H1 (cell line): ENCODE measurements around the gene MACIR. TPM values are rescaled to one million over a fixed set of nuclear protein-coding genes. Genes with fewer than 3 reads are reported as not detected.

Source experiments
- CTCF ChIA-PET: fragments of 300-600 bp; sonication (Branson Sonifier 250); formaldehyde crosslinking; loops from one replicate; lab custom pipeline; 2021; ENCODE audit not compliant: partially characterized antibody; lab: Charles Lee
- POLR2A ChIA-PET: fragments of 300-600 bp; sonication (Branson Sonifier 250); formaldehyde crosslinking; loops from one replicate; lab custom pipeline; 2021; ENCODE audit warnings: inconsistent platforms; ENCODE audit not compliant: partially characterized antibody; lab: Charles Lee
- DNase-seq, 2 experiments: peaks; one replicate each; pipeline versions ENCODE4 v3.0.0 to v3.0.0-alpha.2; 2010 to 2022; ENCODE audit warnings: low spot score in 2 of 2, low read depth in 1 of 2, mixed read lengths in 1 of 2
- FAIRE-seq: peaks from 2 replicates; lab custom pipeline; 2011; peaks lifted over from hg19 to GRCh38; lab: Jason Lieb, UNC
- H2AFZ ChIP-seq: 2 replicates; pipeline ENCODE4 v1.8.1; 2012; ENCODE audit warnings: low read length, inconsistent platforms
- H2AK5ac ChIP-seq: 2 replicates; pipeline ENCODE4 v1.6.1; 2013; ENCODE audit warnings: low read depth, low read length
- H2BK120ac ChIP-seq: replicated peaks from 2 replicates; pipeline ENCODE3; 2013; ENCODE audit warnings: low read depth, low read length, inconsistent platforms
- H2BK12ac ChIP-seq: 2 replicates; pipeline ENCODE4 v1.6.1; 2013; ENCODE audit warnings: low read depth, low read length
- H2BK15ac ChIP-seq: 2 replicates; pipeline ENCODE4 v1.6.1; 2013; ENCODE audit warnings: low read length
- H2BK20ac ChIP-seq: 2 replicates; pipeline ENCODE4 v1.6.1; 2013; ENCODE audit warnings: low read length
- H2BK5ac ChIP-seq: 2 replicates; pipeline ENCODE4 v1.6.1; 2013; ENCODE audit warnings: low read depth, low read length
- H3K14ac ChIP-seq: 2 replicates; pipeline ENCODE4 v1.6.1; 2013; ENCODE audit warnings: inconsistent platforms; ENCODE audit not compliant: insufficient read length
- H3K18ac ChIP-seq: 2 replicates; pipeline ENCODE4 v1.6.1; 2013; ENCODE audit warnings: low read length; ENCODE audit errors: extremely low read depth
- H3K23ac ChIP-seq: 2 replicates; pipeline ENCODE4 v1.6.1; 2013; ENCODE audit warnings: inconsistent platforms; ENCODE audit not compliant: insufficient read length
- H3K23me2 ChIP-seq: 2 replicates; pipeline ENCODE4 v1.6.1; 2013; ENCODE audit warnings: low read depth, low read length
- H3K27ac ChIP-seq: 2 replicates; pipeline ENCODE4 v1.6.1; 2011; ENCODE audit warnings: low read depth, low read length, inconsistent platforms
- H3K27me3 ChIP-seq, 4 experiments: replicated peaks in 1 of 4; 1 replicate in 1 of 4; 2 replicates in 3 of 4; pipeline versions ENCODE4 v1.6.1 to v1.8.1; 2011 to 2013; ENCODE audit warnings: low read length in 3 of 4, mild to moderate bottlenecking in 3 of 4, inconsistent platforms in 2 of 4, mixed read lengths in 2 of 4, moderate library complexity in 1 of 4; ENCODE audit not compliant: control insufficient read depth in 3 of 4, insufficient read depth in 3 of 4; ENCODE audit errors: extremely low read depth in 1 of 4
- H3K36me3 ChIP-seq, 4 experiments: 2 replicates each; pipeline versions ENCODE4 v1.6.1 to v1.8.1; 2011 to 2013; ENCODE audit warnings: mild to moderate bottlenecking in 4 of 4, low read length in 3 of 4, moderate library complexity in 2 of 4, control low read depth in 1 of 4, inconsistent platforms in 1 of 4; ENCODE audit not compliant: insufficient read depth in 4 of 4, control insufficient read depth in 2 of 4
- H3K4ac ChIP-seq: replicated peaks from 2 replicates; pipeline ENCODE3; 2013; ENCODE audit warnings: low read length, low read depth, mixed read lengths, inconsistent platforms; ENCODE audit not compliant: insufficient read length
- H3K4me1 ChIP-seq, 4 experiments: replicated peaks in 1 of 4; 1 replicate in 1 of 4; 2 replicates in 3 of 4; pipeline versions ENCODE4 v1.6.1 to v1.8.1; 2011 to 2013; ENCODE audit warnings: low read length in 3 of 4, inconsistent platforms in 2 of 4, mixed read lengths in 1 of 4; ENCODE audit not compliant: insufficient read depth in 4 of 4, control insufficient read depth in 3 of 4
- H3K4me2 ChIP-seq, 2 experiments: 2 replicates each; pipeline versions ENCODE4 v1.6.1 to v1.8.1; 2011 to 2013; ENCODE audit warnings: low read depth in 2 of 2, low read length in 2 of 2, control low read depth in 1 of 2, inconsistent platforms in 1 of 2, mild to moderate bottlenecking in 1 of 2; ENCODE audit not compliant: insufficient read depth in 1 of 2
- H3K4me3 ChIP-seq, 4 experiments: fragments of 200-600, 300-600 bp in 1 of 4; sonication (generic), shearing (Covaris generic), sonication (Bioruptor Twin) in 1 of 4; 2 replicates each; pipeline versions ENCODE4 v1.5.1 to v1.8.1; 2011 to 2016; ENCODE audit warnings: low read length in 4 of 4, low read depth in 3 of 4, control low read depth in 2 of 4, inconsistent platforms in 2 of 4, mild to moderate bottlenecking in 2 of 4, mixed read lengths in 1 of 4, moderate library complexity in 1 of 4; ENCODE audit not compliant: insufficient read depth in 2 of 4; ENCODE audit errors: extremely low read depth in 1 of 4
- H3K56ac ChIP-seq: replicated peaks from 2 replicates; pipeline ENCODE3; 2013; ENCODE audit warnings: low read depth, mild to moderate bottlenecking, mixed read lengths, low read length, inconsistent platforms; ENCODE audit not compliant: insufficient read length
- H3K79me1 ChIP-seq: 2 replicates; pipeline ENCODE4 v1.6.1; 2013; ENCODE audit warnings: low read depth, low read length, control low read depth
- H3K79me2 ChIP-seq, 2 experiments: 2 replicates each; pipeline versions ENCODE4 v1.6.1 to v1.8.1; 2012 to 2013; ENCODE audit warnings: low read length in 2 of 2, mild to moderate bottlenecking in 2 of 2, inconsistent platforms in 1 of 2; ENCODE audit not compliant: insufficient read depth in 2 of 2, control insufficient read depth in 1 of 2
- H3K9ac ChIP-seq, 4 experiments: replicated peaks in 1 of 4; 1 replicate in 1 of 4; 2 replicates in 3 of 4; pipeline versions ENCODE4 v1.6.1 to v1.8.1; 2011 to 2013; ENCODE audit warnings: low read depth in 3 of 4, low read length in 3 of 4, control low read depth in 2 of 4, mild to moderate bottlenecking in 2 of 4, moderate library complexity in 2 of 4, inconsistent platforms in 1 of 4; ENCODE audit errors: extremely low read depth in 1 of 4
- H3K9me3 ChIP-seq, 2 experiments: 2 replicates each; pipeline versions ENCODE4 v1.6.1 to v1.8.1; 2012 to 2013; ENCODE audit warnings: mild to moderate bottlenecking in 2 of 2, moderate library complexity in 2 of 2, control low read depth in 1 of 2, inconsistent platforms in 1 of 2, low read depth in 1 of 2, low read length in 1 of 2, mixed read lengths in 1 of 2; ENCODE audit not compliant: insufficient read depth in 2 of 2
- H4K20me1 ChIP-seq, 2 experiments: replicated peaks in 1 of 2; 2 replicates each; pipeline versions ENCODE3 to v1.8.1; 2011 to 2013; ENCODE audit warnings: inconsistent platforms in 2 of 2, low read length in 2 of 2, mild to moderate bottlenecking in 1 of 2; ENCODE audit not compliant: insufficient read depth in 2 of 2, control insufficient read depth in 1 of 2
- H4K5ac ChIP-seq: 2 replicates; pipeline ENCODE4 v1.6.1; 2013; ENCODE audit warnings: low read length, low read depth, mixed read lengths, inconsistent platforms; ENCODE audit not compliant: insufficient read length
- H4K8ac ChIP-seq: 2 replicates; pipeline ENCODE4 v1.8.0; 2013; ENCODE audit warnings: mild to moderate bottlenecking, moderate library complexity, low read length, inconsistent platforms; ENCODE audit not compliant: insufficient read depth; ENCODE audit errors: extremely low read depth
- H4K91ac ChIP-seq: replicated peaks from 2 replicates; pipeline ENCODE3; 2013; ENCODE audit warnings: low read length, mixed read lengths, inconsistent platforms; ENCODE audit not compliant: insufficient read length
- FOSL1 ChIP-seq: IDR thresholded peaks from 2 replicates; pipeline ENCODE4 v1.6.1; 2011; ENCODE audit warnings: mild to moderate bottlenecking, low read depth, low read length, moderate library complexity; ENCODE audit not compliant: insufficient read depth
- WGBS, 2 experiments: shearing (Covaris generic) in 1 of 2; methylation state at CpG; one replicate each; pipeline versions ENCODE4 v1.1.6 to v1.1.7; 2013 to 2015; ENCODE audit warnings: low lambda C conversion rate in 2 of 2, mixed read lengths in 2 of 2, inconsistent platforms in 1 of 2, low coverage in 1 of 2, missing lambda C conversion rate in 1 of 2; ENCODE audit not compliant: insufficient replicate concordance in 2 of 2, insufficient coverage in 1 of 2, insufficient read length in 1 of 2; ENCODE audit errors: extremely low coverage in 1 of 2, missing lambda C conversion rate in 1 of 2; 5-methylcytosine and 5-hydroxymethylcytosine counted together
- polyA plus RNA-seq, 7 experiments: library from polyadenylated mRNA; depleted of rRNA in 3 of 7; stranded (reverse) in 5 of 7; unstranded in 2 of 7; fragments of >200 nt in 5 of 7; fragments of 200-250 nt in 2 of 7; gene quantifications; 1 replicate in 5 of 7; 2 replicates in 1 of 7; 4 replicates in 1 of 7; pipeline versions ENCODE4 v1.2.1 to v1.2.3, GENCODE V29; 2011 to 2013; ENCODE audit warnings: missing spikeins in 2 of 7, mixed read lengths in 2 of 7
- total RNA-seq: library from RNA; stranded (reverse); fragmentation: NEBNext Ultra II Directional; extraction: Animal tissue kit (Norgen Biotek cat#: 25700); gene quantifications from 2 replicates; pipeline ENCODE4 v1.2.1, GENCODE V29; 2021

MACIR gene
- total and polyA plus RNA-seq, 2 of the 8 experiments (the other 6 are each of a cell fraction or from before 2014, with no cell fraction given), result 8.0 to 19.2 TPM

GRCh38 chr5:103259705-103260355 is 1.3 kb downstream of the MACIR start:
- no peak overlapping the region for H4K91ac ChIP-seq
- peaks cover 0 to 6% (median 0%) of the 10 kb centered on the region in 4 experiments; a peak in 1 of 7 replicates for H3K4me1 ChIP-seq
- H2BK5ac ChIP-seq, result peak overlapping the region; percentile 38; the same call in 1 of the 2 replicates
- peak overlapping the region; percentile 78; the same call in 1 of the 2 replicates for H3K27ac ChIP-seq
- POLR2A ChIA-PET, result interaction anchor here (0.6 to 2.4 kb wide), 8 partner anchors 9 to 750 kb away, joined by 3 to 9 read pairs (median 4); no protein-coding TSS in a partner anchor
- H3K36me3 ChIP-seq, result no peaks in the 10 kb centered on the region
- no peaks in the 10 kb centered on the region; the same call in 1 of the 2 replicates for H3K79me1 ChIP-seq
- H4K8ac ChIP-seq, result peak overlapping the region; percentile 76
- no peak overlapping the region for H2AK5ac ChIP-seq
- H3K23me2 ChIP-seq, result peaks cover 6% of the 10 kb centered on the region; the same call in 1 of the 2 replicates
- no peaks in the 10 kb centered on the region for H3K27me3 ChIP-seq
- H3K4me2 ChIP-seq, result peak overlapping the region; percentile 84 to 93
- no peak overlapping the region for H3K23ac ChIP-seq
- no peak overlapping the region for H3K14ac ChIP-seq
- H3K18ac ChIP-seq, result peak overlapping the region; percentile 42
- WGBS, 2 experiments, result 0% methylated on average over 19 of the region's 20 CpGs; no CpG with 5 or more reads in 1 of the 2 experiments
- FAIRE-seq, result no peak
- CTCF ChIA-PET, result interaction anchor here (0.6 to 3.5 kb wide), 9 partner anchors 12 to 190 kb away, joined by 3 to 22 read pairs (median 3); no protein-coding TSS in a partner anchor
- no peak overlapping the region for H2AFZ ChIP-seq
- H4K5ac ChIP-seq, result no peak overlapping the region
- H3K56ac ChIP-seq, result peak overlapping the region; percentile 84
- peaks cover 0 to 53% of the 10 kb centered on the region in 2 experiments; a peak in 2 of 4 replicates for H3K79me2 ChIP-seq
- H2BK12ac ChIP-seq, result no peak overlapping the region
- H2BK20ac ChIP-seq, result no peak overlapping the region
- no peak overlapping the region for H2BK120ac ChIP-seq
- peak overlapping the region; percentile 58 for H3K4ac ChIP-seq
- DNase-seq, result peak in 1 of 2 experiments; percentile 63
- peak overlapping the region; percentile 61 to 94 (median 88) for H3K4me3 ChIP-seq
- no peaks in the 10 kb centered on the region for H3K9me3 ChIP-seq
- peak overlapping the region in 3 of 4 experiments; percentile 84 to 87 (median 84); a peak in 6 of 7 replicates for H3K9ac ChIP-seq
- H4K20me1 ChIP-seq, result no peaks in the 10 kb centered on the region
- no peak overlapping the region; the same call in 1 of the 2 replicates for H2BK15ac ChIP-seq
- TF ChIP-seq FOSL1, result no peak
